HG02678 (cell line): ENCODE results near the gene CYP2C19.
"Not testable (repeated sequence)": the region's sequence is repeated elsewhere in the genome, so short reads cannot be mapped to it uniquely, and the experiment has no call there.

Source experiments
- ATAC-seq: cut with Tn5 transposase; IDR thresholded peaks from one replicate; pipeline ENCODE4 v1.9.1; 2021; ENCODE audit warnings: mild to moderate bottlenecking, moderate library complexity; ENCODE audit not compliant: unreplicated experiment

Gene CYP2C19

GRCh38 chr10:94878649-94879048 lies 116.2 kb downstream of the CYP2C19 start:
- ATAC-seq = no peak

DNA sequence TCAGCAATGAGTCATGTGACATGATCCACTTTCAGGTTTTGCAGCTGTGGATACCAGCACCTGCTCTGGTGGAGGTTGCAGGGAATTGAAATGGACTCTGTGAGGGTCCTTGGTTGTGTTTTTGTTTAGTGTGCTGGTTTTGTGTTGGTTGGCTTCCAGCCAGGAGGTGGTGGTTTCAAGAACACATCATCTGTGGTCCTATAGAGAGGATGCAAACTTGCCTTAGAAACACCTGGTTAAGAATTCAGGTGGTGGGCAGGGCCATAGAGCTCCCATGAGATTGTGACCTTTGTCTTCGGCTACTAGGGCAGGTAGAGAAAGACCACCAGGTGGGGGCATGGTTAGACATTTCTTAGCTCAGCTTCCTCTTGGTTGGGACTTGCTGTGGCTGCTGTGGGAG lies 116.7 kb downstream of the CYP2C19 start:
- ATAC-seq = no peak

DNA sequence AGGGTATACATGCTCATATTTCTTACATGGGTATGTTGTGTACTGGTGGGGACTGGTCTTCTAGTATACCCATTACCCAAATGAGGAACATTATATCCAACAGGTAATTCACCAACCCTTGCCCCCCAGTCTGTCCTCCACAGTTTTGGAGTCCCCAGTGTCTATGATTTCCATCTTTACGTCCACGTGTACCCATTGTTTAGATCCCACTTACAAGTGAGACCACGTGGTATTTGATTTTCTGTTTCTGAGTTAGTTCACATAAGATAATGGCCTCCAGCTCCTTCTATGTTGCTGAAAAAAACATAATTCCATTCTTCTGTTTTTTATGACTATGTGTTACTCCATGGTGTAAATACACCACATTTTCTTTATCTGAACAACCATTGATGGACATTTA lies 126.6 kb downstream of the CYP2C19 start:
- ATAC-seq = no peak

DNA sequence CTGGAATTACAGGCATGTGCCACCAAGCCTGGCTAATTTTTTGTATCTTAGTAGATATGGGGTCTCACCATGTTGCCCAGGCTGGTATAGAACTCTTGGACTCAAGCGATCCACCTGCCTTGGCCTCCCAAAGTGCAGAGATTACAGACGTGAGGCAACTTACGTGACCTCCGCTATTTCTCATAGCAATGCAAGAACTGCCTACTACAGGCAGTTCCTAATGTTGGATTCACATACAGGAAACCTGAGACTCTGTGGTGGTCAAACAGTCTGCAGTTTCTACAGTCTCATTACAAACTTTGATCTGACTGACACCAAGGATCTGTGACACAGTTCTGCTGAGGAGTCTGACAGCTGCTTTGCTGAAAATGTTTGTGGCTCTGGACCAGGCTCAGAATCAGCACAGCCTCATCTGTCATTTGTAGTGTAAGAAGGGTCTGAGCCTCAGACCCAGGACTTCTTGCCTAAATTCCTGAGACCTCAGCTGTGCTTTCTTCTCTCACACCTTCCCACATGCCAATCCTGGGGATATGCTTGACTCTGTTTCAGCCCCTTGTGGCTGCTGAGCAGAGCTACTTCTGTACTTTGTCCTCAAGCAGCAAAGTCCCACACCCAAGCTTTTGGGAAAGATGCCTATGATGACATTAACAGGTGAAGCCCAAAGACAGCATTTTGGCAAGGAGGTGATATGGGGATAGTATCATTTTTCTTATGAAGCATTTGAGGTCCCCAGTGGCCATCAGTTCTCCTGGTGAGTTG lies 128.0 kb downstream of the CYP2C19 start:
- ATAC-seq = no peak

- not testable (repeated sequence) for ATAC-seq
These were observed 135.9 kb downstream of the CYP2C19 start for GRCh38 chr10:94898414-94898813.

DNA sequence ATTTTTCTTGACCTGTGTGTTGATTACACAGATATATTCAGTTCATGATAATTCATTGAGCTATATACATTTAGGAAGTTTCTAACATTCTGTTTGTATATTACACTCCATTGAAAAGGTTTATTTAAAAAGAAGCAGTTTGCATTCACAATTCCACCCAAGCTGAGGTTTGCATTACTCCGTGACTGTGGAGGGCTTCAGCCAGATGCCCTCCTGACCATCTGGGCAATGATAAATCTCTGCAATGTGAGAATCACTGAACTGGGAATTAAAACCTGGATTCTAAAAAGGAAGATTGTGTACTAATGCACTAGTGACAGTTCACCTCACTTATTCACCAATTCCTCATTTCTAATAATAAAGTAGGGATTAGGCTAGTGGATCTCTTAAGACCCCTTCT lies 139.6 kb downstream of the CYP2C19 start:
- ATAC-seq = no peak

DNA sequence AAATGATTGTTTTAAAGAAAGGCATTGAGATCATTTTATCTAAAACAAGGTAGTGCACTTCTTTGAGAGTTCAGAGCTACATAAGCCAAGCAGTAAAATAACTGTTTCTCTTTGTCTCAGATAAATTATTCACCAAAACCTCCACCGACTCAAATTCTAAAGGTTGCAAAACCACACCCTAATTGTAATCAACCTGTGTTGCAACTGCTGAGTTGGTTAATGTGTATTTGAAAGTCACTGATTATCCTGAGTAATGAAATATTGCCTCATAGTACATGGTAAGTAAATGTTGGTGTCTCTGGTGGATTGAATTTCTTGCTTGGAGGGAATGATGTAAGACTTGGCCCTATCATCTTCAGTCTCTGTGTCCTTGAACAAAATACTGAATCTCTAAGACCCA lies 140.1 kb downstream of the CYP2C19 start:
- no peak for ATAC-seq
